Keratinocyte (primary cell): ENCODE measurements around the gene ADAMTS9. TPM values are rescaled to one million over a fixed set of nuclear protein-coding genes. Genes with fewer than 3 reads are reported as not detected.

Experiments
- DNase-seq: peaks from one replicate; pipeline ENCODE4 v3.0.0-alpha.2; 2011; ENCODE audit warnings: low read depth, missing footprints, low spot score
- FAIRE-seq: peaks from 2 replicates; lab custom pipeline; 2011; peaks lifted over from hg19 to GRCh38; lab: Jason Lieb, UNC
- H2AFZ ChIP-seq: 2 replicates; pipeline ENCODE4 v1.6.0; 2012; ENCODE audit warnings: low read length, control low read depth, inconsistent platforms; ENCODE audit not compliant: control insufficient read depth
- H3K27ac ChIP-seq: 2 replicates; pipeline ENCODE4 v1.5.1; 2011; ENCODE audit warnings: low read length; ENCODE audit not compliant: control insufficient read depth, insufficient read depth
- H3K27me3 ChIP-seq: 3 replicates; pipeline ENCODE4 v1.6.0; 2011; ENCODE audit warnings: low read length; ENCODE audit not compliant: control insufficient read depth, insufficient read depth; ENCODE audit errors: extremely low read depth
- H3K36me3 ChIP-seq, 2 experiments: 2 replicates in 1 of 2; 3 replicates in 1 of 2; pipeline ENCODE4 v1.5.1; 2011; ENCODE audit warnings: low read length in 2 of 2, mild to moderate bottlenecking in 1 of 2; ENCODE audit not compliant: control insufficient read depth in 2 of 2, insufficient read depth in 2 of 2; ENCODE audit errors: extremely low read depth in 1 of 2
- H3K4me1 ChIP-seq: 3 replicates; pipeline ENCODE4 v1.5.1; 2011; ENCODE audit warnings: low read length; ENCODE audit not compliant: control insufficient read depth, insufficient read depth; ENCODE audit errors: extremely low read depth
- H3K4me2 ChIP-seq: 3 replicates; pipeline ENCODE4 v1.6.0; 2011; ENCODE audit warnings: low read depth, low read length; ENCODE audit not compliant: control insufficient read depth, insufficient read depth; ENCODE audit errors: extremely low read depth
- H3K4me3 ChIP-seq, 3 experiments: fragments of 200-600 bp in 1 of 3; sonication (generic) in 1 of 3; 2 replicates in 2 of 3; 3 replicates in 1 of 3; pipeline ENCODE4 v1.5.1; 2011 to 2016; ENCODE audit warnings: low read length in 3 of 3, mild to moderate bottlenecking in 3 of 3, control low read depth in 2 of 3, inconsistent platforms in 1 of 3, low read depth in 1 of 3, mixed read lengths in 1 of 3, mixed run types in 1 of 3, moderate library complexity in 1 of 3; ENCODE audit not compliant: control insufficient read depth in 2 of 3, insufficient read depth in 2 of 3; ENCODE audit errors: extremely low read depth in 1 of 3
- H3K79me2 ChIP-seq: 2 replicates; pipeline ENCODE4 v1.6.0; 2012; ENCODE audit warnings: low read length; ENCODE audit not compliant: control insufficient read depth, insufficient read depth
- H3K9ac ChIP-seq: 3 replicates; pipeline ENCODE4 v1.6.0; 2011; ENCODE audit warnings: low read length; ENCODE audit not compliant: control insufficient read depth, insufficient read depth; ENCODE audit errors: extremely low read depth
- H3K9me1 ChIP-seq: 3 replicates; pipeline ENCODE4 v1.6.0; 2011; ENCODE audit warnings: low read length; ENCODE audit not compliant: control insufficient read depth, insufficient read depth; ENCODE audit errors: extremely low read depth
- H3K9me3 ChIP-seq: 2 replicates; pipeline ENCODE4 v1.5.1; 2012; ENCODE audit warnings: low read depth, low read length; ENCODE audit not compliant: control insufficient read depth
- H4K20me1 ChIP-seq: 3 replicates; pipeline ENCODE4 v1.6.0; 2011; ENCODE audit warnings: low read length; ENCODE audit not compliant: control insufficient read depth, insufficient read depth; ENCODE audit errors: extremely low read depth
- CTCF ChIP-seq, 3 experiments: IDR thresholded peaks in 1 of 3; conservative IDR thresholded peaks in 1 of 3; optimal IDR thresholded peaks in 1 of 3; 2 replicates in 2 of 3; 3 replicates in 1 of 3; pipeline versions ENCODE3 to v1.5.1; 2011; ENCODE audit warnings: low read length in 3 of 3, mild to moderate bottlenecking in 3 of 3, moderate library complexity in 2 of 3, control low read depth in 1 of 3, inconsistent platforms in 1 of 3; ENCODE audit not compliant: insufficient read depth in 2 of 3; ENCODE audit errors: extremely low read depth in 1 of 3
- EZH2 ChIP-seq: IDR thresholded peaks from one replicate; pipeline ENCODE4 v1.6.1; 2012; ENCODE audit warnings: inconsistent platforms, mild to moderate bottlenecking, low read length, moderate library complexity
- dilution Hi-C: fragments of 300-500 bp; cut with MboI; formaldehyde crosslinking; loops from one replicate; pipeline ENCODE4 v1.7.0; 2020; ENCODE audit warnings: low sequenced_read_pairs; ENCODE audit not compliant: extremely low pct_ligation_motif_present
- polyA plus RNA-seq, 5 experiments: library from polyadenylated mRNA; depleted of rRNA in 3 of 5; stranded (reverse) in 3 of 5; stranded (forward) in 1 of 5; unstranded in 1 of 5; fragments of >200 nt; gene quantifications; 1 replicate in 1 of 5; 2 replicates in 3 of 5; 3 replicates in 1 of 5; pipeline versions ENCODE4 v1.2.1 to v1.2.3, GENCODE V29; 2011 to 2012; ENCODE audit warnings: missing spikeins in 2 of 5, low read depth in 1 of 5, low replicate concordance in 1 of 5

ADAMTS9 gene
- polyA plus RNA-seq, 1 donor (not counting 4 experiments of a cell fraction or from before 2014, with no cell fraction given), result 0.43 TPM

GRCh38 chr3:64642327-64643151 lies 45.3 kb downstream of the ADAMTS9 start:
- no peak for TF ChIP-seq EZH2
- TF ChIP-seq CTCF (optimal IDR thresholded peaks at IDR 0.05 in 1 of 3, IDR thresholded peaks at IDR 0.05 in 1 of 3, conservative IDR thresholded peaks at IDR 0.05 in 1 of 3; ENCODE audit: extremely low read depth in 1 of 3, insufficient read depth in 2 of 3, low read length in 3 of 3), result no peak
- dilution Hi-C loops, result no loop called here
- FAIRE-seq, result no peak

GRCh38 chr3:64638981-64639481 lies 48.8 kb downstream of the ADAMTS9 start:
- H3K9me1 ChIP-seq, result no peaks in the 10 kb centered on the region
- no peak for FAIRE-seq
- no peaks in the 10 kb centered on the region for H3K9me3 ChIP-seq
- H4K20me1 ChIP-seq, result no peaks in the 10 kb centered on the region
- H3K27me3 ChIP-seq, result no peaks in the 10 kb centered on the region
- no peak overlapping the region for H3K27ac ChIP-seq
- H3K4me1 ChIP-seq, result no peaks in the 10 kb centered on the region
- dilution Hi-C loops, result no loop called here
- H2AFZ ChIP-seq, result no peak overlapping the region
- no peak for DNase-seq
- TF ChIP-seq CTCF (optimal IDR thresholded peaks at IDR 0.05 in 1 of 3, IDR thresholded peaks at IDR 0.05 in 1 of 3, conservative IDR thresholded peaks at IDR 0.05 in 1 of 3; ENCODE audit: extremely low read depth in 1 of 3, insufficient read depth in 2 of 3, low read length in 3 of 3) (no peak), EZH2 (no peak)
- H3K4me2 ChIP-seq, result no peak overlapping the region
- H3K36me3 ChIP-seq, result no peaks in the 10 kb centered on the region
- H3K4me3 ChIP-seq, result no peak overlapping the region
- no peaks in the 10 kb centered on the region for H3K79me2 ChIP-seq
- no peak overlapping the region for H3K9ac ChIP-seq

More at GRCh38 chr3:64642327-64643151, 45.3 kb downstream of the ADAMTS9 start:
- Histone ChIP-seq H3K9me3 (no peaks in the 10 kb centered on the region), H3K27ac (no peak overlapping the region), H3K4me2 (no peak overlapping the region), H3K79me2 (no peaks in the 10 kb centered on the region), H3K4me3 (no peak overlapping the region), H2AFZ (no peak overlapping the region), H3K9ac (no peak overlapping the region), H3K9me1 (no peaks in the 10 kb centered on the region), H4K20me1 (no peaks in the 10 kb centered on the region), H3K36me3 (no peaks in the 10 kb centered on the region), H3K27me3 (no peaks in the 10 kb centered on the region), H3K4me1 (no peaks in the 10 kb centered on the region)
- DNase-seq, result no peak
